ENCODE data around the gene TJP3.

TJP3 gene

DNA sequence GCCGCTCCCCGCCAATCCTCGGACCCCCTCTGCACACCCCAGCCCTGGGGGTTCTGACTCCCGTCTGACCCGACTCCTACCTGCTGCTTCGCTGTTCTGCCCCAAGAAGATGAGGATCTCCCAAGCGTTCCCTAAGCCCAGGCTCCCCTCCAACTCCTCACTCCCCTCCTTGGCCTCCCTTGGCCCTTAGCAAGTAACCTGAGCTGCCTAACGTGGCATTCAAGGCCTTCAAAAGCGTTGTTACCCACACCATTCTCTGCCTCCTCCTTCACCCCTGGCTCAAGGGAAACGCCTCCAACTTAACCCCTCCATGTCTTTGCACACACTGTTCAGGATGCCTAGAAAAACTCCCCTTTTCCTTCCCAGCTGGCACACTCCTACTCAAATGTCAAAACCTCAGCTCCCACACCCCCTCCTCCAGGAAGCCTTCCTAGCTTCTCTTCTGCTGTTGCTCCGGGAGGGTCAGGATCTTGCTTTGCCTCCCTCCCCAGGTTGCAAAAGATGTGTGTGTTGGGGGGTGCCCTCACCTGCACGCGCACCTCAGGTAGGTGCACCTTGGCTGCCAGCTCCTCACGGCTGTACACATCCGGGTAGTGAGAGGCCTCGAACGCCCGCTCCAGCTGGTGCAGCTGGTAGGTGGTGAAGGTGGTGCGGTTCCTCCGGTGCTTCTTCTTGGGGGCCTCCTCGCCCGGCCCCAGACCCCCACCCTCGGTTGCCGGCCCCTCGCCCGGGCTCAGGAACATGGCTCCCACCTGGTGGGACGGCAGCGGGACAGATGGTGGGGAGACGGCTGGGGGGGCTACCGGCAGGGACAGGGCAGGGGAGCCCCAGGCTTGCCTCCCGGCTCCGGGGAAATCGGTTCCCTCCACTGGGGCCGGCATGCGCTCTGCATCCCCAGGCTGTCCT, 63.1 kb downstream of the TJP3 start:
- no peak for DNase-seq

DNA sequence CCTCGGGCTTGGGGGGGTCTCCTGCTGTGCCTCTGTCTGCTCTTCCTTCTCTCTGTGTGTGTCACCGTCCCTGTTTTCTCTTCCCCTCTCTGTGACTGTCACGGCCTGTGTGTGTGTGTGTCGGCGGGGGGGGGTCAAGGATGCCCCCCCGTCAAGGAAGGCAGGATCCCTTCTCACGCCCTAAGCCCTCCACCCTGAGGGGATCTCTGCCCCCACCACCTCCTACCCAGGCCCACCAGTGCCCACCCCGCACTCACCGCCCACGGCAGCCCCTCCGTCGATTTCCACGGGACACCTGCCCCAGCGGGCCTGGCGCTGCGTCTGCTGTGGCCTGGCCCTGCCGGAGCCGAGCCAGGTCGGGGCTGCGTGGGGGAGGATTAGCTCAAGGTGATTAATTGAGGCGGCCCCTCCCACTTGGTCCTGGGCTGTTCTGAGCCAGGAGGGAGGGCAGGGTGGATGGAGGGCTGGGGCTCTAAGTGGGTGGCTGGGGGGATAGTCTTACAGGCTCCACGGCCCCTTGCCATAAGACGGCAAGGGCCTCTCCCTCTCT, 63.8 kb downstream of the TJP3 start, which contains the start of gene RAX2:
TSS of gene RAX2 (minus strand) at position 323 of the 550 bp plus-strand sequence. CDS start 486 bp downstream, outside the sequence.
- no peak for DNase-seq

DNA sequence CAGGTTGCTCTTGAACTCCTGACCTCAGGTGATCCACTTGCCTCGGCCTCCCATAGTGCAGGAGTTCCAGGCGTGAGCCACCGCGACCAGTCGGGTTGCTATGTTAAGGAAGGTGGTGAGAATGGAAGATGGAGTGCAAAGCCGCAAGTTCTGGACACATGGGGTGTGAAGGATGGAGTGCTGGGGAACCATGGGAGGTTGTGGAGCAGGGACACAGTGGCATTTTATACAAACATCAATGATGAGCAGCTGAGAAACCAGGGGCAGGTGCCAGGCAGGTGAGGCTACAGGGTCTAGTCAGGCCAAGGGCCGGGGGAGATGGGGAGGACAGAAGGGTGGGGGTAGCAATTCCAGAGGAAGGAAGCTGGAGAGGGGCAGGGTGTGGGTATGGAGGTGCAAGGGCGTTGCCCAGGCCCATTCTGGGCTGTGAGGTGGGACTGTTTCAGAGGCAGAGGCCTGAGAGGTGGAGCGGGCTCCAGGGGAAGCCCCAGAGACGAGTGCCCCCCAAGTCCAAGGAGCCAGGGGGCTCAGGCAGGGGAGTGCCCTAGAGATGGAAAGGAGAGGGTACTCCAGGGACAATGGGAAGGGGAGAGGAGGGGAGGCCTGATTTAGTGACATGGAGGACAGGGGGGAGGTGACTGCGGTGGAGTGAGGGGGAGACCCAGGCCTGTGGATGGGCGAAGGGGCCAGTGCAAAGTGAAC, 65.8 kb downstream of the TJP3 start:
- DNase-seq: no peak

- DNase-seq: no peak
Observed at GRCh38 chr19:3774621-3775373, 66.6 kb downstream of the TJP3 start.

DNA sequence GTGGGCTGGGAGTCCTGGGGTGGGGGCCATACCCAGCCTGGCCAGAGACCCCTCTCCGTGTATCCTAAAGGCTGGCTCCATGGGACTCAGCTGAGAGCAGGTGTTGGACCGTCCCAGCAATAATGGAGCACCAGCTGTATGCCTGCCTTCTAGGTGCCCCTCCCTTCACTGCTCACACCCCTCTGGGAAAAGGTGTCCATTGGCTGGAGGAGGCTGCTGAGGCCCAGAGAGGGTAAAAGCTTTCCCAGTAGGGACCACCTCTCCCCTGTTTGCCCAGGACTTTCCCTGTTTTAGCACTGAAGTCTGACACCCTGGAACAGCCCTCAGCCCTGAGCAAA, 67.2 kb downstream of the TJP3 start:
- DNase-seq: no peak

DNA sequence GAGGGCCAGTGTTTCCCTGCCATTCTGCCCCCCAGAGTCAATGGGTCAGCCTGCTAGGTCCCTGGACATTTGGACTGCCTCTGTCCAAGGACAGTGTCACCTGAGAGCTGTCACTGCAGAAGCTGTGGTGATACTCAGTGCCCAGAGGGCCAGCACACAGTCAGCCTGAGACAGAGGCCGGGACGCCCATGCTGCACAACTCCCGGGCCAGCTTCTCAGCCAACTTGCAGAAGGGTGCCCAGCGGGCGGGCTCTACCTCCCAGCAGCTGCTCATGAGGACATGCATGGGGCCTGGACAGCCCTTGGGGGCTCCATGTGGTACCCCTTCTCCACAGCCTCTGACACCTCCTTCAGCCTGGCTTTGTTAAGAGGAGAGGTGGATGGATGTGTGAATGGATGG, 67.6 kb downstream of the TJP3 start:
- no peak for DNase-seq

DNA sequence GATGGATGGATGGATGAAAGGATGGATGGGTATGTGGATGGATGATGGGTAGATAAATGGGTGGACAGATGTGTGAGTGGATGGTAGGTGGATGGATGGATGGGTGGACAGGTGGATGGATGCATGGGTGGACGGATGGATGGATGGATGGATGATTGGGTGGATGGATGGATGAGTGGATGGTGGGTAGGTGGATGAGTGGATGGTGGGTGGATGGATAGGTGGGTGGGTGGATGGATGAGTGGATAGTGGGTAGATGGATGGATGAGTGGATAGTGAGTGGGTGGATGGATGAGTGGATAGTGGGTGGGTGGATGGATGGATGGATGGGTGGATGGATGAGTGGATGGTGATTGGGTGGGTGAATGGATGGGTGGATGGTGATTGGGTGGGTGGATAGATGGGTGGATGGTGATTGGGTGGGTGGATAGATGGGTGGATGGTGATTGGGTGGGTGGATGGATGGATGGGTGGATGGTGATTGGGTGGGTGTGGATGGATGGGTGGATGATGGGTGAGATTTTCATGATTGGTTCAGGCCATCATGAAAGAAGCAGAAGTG, 68.4 kb downstream of the TJP3 start:
- DNase-seq: no peak

DNA sequence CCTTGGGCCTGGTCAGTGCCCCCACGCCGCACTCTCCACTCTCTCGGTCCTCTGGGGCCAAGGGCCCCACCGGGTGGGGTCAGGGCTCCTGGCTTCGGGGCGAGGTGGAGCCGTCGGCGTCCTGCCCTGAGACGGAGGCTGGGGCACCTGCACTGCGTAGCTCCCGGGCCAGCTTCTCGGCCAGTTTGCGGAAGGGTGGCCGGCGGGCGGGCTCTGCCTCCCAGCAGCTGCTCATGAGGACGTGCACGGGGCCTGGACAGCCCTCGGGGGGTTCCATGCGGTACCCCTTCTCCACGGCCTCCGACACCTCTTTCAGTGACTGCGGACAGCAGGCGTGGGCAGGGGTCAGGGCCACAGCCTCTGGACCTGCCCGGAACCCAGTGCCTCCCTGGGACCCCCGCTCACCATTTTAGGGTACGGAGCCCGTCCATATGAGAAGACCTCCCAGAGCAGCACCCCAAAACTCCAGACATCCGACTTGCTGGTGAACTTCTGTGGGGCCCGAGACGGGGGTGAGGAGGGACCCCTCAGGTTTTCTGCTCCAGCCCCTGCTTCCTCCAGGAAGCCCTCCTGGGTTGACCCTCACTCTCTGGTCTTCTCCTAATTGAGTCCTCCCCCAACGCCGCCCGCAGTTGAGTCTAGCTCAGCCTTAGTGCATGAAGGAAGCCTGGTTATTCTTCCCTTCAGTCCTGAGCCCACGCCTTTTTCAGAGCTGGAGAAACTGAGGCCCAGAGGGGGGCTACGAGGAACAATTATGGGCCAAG, 70.1 kb downstream of the TJP3 start:
- no peak for DNase-seq

GRCh38 chr19:3778899-3779723, 70.9 kb downstream of the TJP3 start:
- DNase-seq: no peak

DNA sequence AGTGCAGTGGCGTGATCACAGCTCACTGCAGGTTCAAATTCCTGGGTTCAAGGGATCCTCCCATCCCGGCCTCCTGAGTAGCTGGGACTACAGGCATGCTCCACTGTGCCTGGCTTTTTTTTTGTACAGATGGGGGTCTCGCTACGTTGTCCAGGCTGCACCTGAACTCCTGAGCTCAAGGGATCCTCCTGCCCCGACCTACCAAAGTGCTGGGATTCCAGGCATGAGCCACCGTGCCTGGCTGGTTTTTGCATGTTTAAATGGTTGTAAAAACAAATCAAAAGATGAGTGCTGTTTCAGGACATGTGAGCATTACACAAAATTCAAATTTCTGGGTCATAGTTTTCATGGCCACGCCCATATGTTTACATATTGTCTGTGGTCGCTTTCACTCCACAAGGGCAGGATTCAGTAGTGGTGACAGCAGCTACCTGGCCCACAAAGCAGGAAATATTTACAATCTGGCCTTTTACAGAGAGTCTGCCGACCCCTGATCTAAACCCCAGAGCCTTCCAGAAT, 72.7 kb downstream of the TJP3 start:
- DNase-seq: no peak

GRCh38 chr19:3781603-3782002, 73.4 kb downstream of the TJP3 start:
- DNase-seq: no peak

DNA sequence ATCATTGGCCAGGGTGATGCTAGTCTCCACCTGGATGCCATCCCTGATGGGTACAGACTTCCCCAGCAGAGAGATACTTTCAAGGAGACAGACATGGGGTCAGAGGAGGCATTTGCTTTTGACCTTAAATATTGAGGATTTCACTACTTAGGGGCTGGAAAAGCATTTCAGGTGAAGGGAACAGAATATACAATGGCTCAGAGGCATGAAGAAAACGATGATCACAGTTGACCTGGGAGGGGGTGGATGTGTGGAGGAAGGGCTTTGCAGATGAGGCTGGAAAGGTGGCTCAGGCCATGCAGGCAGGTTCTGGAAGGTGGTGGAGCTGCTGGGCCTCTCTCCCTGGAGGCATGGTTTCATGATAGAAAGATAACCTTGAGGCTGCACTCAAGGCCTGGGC, 74.1 kb downstream of the TJP3 start:
- DNase-seq: no peak

- no peak for DNase-seq
Observed at GRCh38 chr19:3782903-3783302, 74.7 kb downstream of the TJP3 start.

DNA sequence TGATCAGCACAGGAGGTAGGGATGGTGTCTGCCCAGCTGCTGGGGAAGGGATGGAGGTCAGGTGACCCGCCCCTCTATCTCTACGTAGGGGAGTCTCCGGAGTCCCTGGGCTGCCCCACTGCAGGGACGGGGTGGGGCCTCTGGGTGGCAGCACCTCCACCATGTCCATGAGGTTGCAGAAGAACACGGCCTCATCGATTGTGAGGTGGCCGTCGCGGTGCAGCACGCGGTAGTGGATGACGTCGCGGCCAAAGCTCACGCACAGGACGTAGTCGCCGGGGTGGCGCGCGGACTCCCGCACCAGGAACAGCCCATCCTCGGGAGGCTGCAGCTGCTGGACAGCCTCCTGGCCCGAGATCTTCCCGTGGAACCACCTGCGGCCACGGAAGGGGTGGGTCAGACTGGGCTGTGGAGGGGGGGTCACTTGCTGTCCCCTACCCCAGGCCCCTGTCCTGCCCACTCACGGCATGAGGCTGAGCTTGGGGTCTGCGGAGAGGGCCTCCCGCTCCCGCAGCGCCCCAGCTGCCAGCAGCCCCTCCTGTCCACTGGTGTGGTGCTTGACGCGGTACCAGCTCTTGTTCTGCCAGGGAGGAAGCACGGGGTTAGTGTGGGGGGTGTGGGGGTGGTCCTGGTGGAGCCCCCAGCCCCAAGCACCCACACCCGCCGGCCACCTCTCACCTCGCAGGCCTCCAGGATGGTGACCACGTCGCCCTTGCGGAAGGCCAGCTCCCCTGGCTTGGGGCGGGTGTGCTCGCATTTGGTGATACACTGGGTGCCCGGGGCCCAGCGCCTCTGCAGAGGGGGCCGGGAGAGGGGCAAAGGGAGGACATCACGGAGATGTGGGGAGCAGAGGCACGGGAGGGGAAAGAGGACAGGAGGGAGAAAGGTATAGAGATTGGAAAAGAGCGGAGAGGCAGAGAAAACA, 75.7 kb downstream of the TJP3 start:
- peak; percentile 56 for DNase-seq

DNA sequence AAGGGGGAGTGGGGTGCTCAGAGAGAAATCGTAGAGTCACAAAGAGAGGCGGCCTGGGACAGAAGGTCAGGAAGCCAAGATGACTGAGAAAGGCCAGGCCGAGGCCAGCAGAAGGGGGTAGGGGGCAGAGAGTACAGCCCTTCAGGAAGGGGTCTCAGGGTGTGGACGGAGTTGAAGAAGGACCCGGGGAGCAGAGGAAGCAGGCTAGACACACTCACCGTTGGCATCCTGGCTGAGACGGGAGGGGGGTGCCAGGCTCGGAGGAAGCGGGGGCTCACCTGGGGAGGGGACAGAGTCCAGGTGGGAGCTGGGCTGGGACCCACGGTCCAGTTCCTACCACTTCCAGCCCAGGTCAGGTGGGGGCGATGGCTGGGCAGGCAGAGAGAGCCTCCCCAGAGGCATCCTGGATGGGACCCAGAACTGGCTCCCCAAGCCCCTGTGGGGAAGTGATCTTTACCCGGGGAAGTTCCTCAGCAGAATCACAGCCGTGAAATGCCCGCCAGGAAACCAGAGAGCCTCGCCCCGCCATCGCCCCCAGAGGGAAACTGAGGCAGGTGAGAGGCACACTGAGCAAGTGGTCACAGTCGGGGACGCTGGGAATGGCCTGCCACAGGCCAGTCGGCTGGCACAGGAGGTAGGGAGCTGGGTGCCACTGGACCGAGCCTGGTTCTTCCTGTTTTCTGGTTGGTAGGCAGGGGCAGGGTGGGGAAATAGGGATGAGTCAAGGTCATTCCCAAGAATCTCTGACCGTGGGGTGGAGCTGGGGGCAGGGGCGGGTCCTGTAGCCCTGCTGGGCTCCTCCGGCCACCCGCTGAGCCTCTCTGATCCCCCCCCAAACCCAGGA, 76.6 kb downstream of the TJP3 start:
- DNase-seq: no peak

DNA sequence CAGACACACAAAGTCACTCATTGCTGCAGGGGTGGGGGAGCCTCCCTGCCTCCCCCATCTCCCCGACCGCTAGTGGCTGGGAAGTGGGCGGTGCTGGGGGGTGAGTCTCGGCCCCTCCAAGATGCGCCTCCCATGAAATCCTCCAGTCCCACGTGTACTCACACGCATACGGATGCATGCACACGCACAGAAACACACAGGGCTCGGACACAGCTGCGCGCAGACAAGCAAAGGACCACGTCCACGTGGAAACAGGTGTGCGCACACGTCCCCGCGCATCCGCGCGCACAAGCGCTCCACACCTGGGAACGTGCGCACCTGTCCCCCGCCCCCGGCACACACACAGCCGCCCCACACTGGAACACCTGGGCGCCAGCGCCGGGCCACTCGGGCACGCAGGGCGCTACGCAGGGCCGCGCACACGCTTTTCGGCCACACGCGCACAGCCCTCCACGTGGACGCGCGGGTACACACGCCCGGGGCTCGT, 77.3 kb downstream of the TJP3 start:
- peak; percentile 19 for DNase-seq

GRCh38 chr19:3785938-3786824, 78.0 kb downstream of the TJP3 start, which contains the start of gene MATK:
Gene MATK, minus strand, starts transcription at chr19:3786381. Its CDS starts 1,246 bp downstream, at chr19:3785135.
- peak; percentile 37 for DNase-seq
